Measurements from ENCODE around the gene REELD1.

- TF ChIP-seq POLR2AphosphoS5 (IDR thresholded peaks at IDR 0.05) = no peak
- TF ChIP-seq CTCF (IDR thresholded peaks at IDR 0.05) = no peak
- no peak for TF ChIP-seq POLR2A (IDR thresholded peaks at IDR 0.05; ENCODE audit: low read depth)
- TF ChIP-seq EP300 (IDR thresholded peaks at IDR 0.05) = no peak
Measured at GRCh38 chr4:146267826-146268225, 53.5 kb downstream of the REELD1 start.
